Stimulated activated CD4-positive, alpha-beta T cell treated with anti-CD3 and anti-CD28 coated beads, Interleukin-2, amount 100 ng/mL, for 4 hours (primary cell): ENCODE results near the gene PAIP2.
A peak's percentile ranks its signal among the peaks of the same experiment; 100 is the strongest.
"Not testable (repeated sequence)": the region's sequence is repeated elsewhere in the genome, so short reads cannot be mapped to it uniquely, and the experiment has no call there.

ENCODE experiments used
- DNase-seq: peaks from one replicate; pipeline ENCODE4 v3.0.0-alpha.2; 2020; ENCODE audit warnings: low read depth

PAIP2 gene

DNA sequence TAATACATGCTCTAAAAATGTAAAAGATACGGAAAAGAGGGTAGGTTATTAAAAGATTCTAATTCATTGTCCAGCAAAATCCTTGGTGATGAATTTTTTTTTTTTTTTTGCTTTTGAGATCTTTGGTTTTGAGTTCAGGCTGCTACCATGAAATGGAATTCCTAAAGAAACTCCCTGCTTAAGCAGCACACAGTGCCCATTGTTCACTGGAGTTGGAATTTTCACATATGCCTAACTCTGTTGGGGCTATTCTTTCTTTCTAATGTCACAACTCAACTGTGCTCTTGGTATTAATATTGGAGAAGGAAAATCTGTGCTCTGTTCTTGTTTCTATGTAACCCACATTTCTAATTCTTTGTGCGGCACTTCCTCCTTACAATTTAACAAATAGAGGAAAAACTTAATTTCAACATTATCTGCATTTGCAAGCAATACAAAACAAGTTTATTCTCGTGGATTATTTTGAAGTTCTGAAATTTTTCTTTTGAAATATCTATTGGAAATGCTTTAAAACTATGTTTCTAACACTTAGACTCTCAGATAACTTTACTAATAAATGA lies 26.5 kb upstream of the PAIP2 start:
- DNase-seq = no peak

DNA sequence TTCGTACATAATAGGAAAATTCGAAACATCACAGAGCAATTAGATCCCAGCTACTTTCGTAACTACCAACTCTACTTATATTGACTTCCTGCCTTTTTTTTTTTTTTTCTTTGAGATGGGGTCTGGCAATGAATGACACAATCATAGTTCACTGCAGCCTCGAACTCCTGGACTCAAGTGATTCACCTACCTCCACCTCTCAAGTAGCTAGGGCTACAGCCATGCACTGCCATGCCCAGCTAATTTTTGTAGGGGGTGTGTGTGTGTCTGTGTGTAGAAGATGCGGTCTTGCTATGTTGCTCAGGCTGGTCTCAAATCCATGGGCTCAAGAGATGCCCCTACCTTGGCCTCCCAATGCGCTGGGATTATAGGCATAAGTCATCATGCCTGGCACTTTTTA lies 5.8 kb upstream of the PAIP2 start:
- no peak for DNase-seq

DNA sequence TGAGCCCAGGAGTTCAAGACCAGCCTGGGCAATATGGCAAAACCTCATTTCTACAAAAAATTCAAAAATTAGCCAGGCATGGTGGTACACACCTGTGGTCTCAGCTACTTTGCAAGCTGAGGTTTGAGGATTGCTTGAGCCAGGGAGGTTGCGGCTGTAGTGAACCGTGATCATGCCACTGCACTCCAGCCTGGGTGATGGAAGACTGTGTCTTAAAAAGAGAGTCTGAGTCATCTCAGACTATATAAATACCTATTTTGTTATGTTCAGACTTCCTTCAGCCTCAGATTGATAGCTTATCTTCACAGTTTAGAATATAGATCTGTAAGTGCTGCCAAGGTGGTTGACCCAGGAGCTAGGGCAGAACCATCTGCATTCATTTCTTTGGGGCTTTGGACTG lies 1.6 kb upstream of the PAIP2 start:
- DNase-seq = no peak

DNA sequence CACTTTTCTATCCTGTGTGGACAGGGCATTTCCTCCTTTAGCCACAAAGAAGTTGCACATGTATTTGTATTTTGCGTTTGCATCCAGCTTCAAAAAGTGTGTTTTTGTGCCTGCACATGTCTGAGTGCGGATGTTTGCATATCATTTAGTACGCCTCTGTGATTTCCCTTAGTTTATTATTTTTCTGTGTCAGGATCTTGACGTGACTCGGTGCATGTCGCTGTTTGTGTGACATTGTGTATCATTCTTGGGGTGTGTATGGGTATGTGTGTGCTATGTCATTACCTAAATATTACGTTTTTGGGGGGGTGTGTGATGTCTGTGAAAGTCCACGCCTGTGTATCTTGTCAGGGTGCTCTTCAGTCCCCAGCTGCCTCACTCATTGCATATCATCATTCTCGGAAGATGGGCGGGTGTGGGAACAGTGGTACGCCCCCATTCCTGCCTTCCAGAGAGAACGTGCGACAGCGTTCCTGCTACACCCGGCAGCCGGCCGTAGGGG lies 416 bp upstream of the PAIP2 start:
- DNase-seq = no peak

DNA sequence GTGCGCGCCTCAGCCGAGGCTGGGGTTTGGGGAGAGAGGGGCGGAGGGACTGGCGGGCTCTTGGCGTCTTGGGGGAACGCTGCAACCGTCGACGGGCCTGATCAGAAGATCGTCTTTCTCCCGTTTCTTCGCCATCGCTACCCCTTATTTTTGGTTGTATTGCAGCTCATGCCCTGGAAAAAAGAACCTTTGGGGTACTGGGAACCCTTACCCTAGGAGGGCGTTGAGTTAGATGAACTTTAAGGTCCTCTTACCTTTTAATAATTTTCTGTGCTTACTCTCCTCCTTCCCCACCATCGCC lies 719 bp downstream of the PAIP2 start:
- DNase-seq = peak; percentile 74

DNA sequence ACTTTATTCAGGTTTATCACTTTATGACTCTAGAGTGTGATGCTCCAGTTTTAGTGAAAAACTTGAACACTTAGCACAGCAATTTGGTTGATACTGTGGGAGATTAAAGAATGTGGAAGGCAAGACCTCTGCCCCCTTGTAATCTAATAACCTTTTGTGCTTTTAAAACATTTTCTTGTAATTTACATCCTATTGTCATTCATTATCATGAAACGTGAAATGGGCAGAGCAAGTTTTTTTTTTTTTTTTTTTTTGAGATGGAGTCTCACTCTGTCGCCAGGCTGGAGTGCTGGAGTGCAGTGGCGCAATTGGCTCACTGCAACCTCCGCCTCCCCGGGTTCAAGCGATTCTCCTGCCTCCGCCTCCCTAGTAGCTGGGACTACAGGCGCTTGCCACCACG lies 1.8 kb downstream of the PAIP2 start:
- DNase-seq = no peak

DNA sequence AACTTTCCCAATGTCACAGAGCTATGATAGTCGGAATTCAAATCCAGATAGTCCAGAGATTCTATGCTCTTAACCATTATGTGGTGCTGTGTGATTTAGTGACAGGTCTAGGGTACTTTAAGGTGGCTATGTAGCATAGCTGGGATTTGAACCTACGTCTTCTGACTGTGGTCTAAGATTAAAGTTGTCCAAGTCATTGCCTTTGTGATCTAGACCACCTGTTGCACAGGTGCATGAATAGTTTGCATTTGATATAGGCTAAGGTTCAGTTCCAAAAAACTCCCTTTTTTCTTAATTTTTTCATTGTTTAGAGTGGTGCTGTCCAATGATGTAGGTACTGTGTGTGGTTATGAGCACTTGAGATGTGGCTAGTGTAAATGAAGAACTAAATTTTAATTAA lies 2.5 kb downstream of the PAIP2 start:
- DNase-seq = no peak

DNA sequence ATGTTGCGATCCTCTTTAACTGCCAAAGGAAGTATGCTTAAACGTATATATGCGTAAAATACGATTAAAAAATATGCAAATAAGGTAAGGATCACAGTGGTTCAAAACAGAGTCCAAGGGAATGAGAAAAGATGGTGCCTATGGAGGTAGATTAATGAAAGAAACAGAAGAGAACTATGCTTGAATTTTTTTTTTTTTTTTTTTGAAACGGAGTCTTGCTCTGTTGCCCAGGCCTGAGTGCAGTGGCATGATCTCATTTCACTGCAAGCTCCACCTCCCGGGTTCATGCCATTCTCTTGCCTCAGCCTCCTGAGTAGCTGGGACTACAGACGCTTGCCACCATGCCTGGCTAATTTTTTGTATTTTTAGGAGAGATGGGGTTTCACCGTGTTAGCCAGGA lies 3.8 kb downstream of the PAIP2 start:
- not testable (repeated sequence) for DNase-seq

DNA sequence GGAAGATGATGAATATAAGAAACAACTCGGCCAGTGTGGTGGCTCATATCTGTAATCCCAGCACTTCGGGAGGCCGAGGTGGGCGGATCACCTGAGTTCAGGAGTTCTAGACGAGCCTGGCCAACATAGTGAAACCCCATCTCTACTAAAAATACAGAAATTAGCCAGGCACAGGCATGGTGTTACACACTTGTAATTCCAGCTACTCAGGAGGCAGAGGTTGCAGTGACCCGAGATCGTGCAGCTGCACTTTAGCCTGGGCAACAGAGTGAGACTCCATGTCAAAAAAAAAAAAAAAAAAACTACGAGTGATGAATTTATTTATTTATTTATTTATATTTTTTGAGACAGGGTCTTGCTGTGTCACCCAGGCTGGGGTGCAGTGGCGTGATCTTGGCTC lies 6.2 kb downstream of the PAIP2 start:
- not testable (repeated sequence) for DNase-seq

DNA sequence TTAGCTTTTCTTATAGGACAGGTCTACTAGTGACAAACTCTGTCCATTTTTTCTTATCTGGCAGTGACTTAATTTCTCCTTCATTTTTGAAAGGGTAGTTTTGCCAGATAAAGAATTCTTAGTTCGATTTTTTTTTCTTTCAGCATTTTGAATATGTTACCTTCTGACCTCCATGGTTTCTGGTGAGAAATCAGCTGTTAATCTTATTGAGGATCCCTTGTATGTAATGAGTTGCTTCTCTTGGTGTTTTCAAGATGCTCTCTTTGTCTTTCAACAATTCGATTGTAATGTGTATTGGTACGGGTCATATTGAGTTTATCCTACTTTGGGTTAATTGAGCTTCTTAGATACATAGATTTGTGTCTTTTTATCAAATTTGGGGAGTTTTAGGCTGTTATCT lies 12.5 kb downstream of the PAIP2 start:
- no peak for DNase-seq

DNA sequence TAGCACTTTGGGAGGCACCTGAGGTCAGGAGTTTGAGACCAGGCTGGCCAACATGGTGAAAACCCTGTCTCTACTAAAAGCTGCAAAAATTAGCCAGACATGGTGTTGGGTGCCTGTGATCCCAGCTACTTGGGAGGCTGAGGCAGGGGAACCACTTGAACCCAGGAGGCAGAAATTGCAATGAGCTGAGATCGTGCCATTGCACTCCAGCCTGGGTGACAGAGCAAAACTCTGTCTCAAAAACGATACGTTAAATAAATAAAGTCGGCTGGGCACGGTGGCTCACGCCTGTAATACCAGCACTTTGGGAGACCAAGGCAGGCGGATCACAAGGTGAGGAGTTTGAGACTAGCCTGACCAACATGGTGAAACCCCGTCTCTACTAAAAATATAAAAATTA lies 14.2 kb downstream of the PAIP2 start:
- not testable (repeated sequence) for DNase-seq

DNA sequence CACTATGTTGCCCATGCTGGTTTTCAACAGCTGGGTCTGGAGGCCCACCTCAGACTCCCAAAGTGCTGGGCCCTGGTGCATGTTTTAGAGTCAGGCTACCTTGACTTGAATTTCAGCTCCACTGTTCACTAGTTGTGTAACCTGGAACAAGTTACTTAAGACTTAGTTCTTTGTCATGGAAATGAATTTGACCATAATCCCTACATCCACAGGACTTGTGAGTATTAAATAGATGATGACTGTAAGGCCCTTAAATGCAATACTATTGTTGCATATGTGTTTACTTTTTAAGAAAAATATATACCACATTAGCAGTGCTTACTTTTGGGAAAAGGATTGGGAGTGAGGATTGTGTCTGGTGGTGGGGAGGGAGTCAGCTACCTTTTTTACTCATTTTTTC lies 16.4 kb downstream of the PAIP2 start:
- DNase-seq = no peak

DNA sequence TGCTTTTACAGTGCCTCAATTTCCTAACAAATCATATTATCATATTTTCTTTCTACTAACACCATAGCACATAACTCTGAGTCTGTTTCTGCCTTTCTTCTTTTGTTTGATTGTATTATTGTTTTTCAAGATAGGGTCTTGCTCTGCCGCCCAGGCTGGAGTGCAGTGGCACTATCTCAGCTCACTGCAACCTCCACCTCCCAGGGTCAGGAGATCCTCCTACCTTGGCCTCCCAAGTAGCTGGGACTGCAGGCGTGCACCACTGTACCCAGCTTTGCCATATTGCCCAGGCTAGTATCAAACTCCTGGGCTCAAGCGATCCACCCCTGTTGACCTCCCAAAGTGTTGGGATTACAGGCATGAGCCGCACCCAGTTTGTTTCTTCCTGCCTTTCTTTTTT lies 18.7 kb downstream of the PAIP2 start:
- DNase-seq = no peak

DNA sequence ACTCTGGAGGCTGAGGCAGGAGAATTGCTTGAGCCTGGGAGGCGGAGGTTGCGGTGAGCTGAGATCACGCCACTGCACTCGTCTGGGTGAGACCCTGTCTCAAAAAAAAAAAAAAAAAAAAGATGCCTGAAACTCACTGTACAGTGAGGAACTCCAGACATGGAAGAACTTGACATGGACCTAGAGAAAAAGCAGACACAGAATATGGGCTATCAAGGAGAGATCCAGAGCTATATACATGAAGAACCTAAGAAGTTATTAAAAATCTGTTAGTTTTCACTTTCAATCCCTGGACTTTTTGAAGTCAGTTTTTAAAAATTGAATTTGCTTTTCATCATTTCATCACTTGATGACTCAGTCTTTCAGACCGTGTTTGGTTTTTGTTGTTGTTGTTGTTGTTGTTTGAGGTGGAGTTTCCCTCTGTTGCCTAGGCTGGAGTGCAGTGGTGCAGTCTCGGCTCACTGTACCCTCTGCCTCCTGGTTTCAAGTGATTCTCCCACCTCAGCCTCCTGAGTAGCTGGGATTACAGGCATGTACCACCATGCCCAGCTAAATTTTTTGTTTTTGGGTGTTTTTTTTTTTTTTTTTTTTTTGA lies 20.3 kb downstream of the PAIP2 start:
- no peak for DNase-seq

DNA sequence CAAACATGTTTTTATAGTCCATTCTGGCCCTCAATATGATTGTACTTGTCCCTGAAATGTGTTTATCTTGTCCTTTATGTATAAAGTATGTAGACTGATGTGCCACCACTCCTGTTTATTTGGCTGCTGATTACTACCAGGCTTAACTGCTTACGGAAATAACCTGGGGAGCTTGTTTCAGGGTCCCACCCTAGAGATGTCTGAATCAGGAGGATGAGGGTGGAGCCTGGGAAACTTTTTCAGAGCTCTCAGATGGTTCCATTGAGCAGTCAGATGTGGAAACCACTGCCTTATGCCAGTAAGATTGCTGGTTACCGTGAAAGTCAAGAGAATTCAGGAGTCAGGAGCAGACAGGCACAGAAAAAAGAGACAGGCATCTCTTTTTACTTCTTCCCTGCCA lies 22.3 kb downstream of the PAIP2 start:
- no peak for DNase-seq

DNA sequence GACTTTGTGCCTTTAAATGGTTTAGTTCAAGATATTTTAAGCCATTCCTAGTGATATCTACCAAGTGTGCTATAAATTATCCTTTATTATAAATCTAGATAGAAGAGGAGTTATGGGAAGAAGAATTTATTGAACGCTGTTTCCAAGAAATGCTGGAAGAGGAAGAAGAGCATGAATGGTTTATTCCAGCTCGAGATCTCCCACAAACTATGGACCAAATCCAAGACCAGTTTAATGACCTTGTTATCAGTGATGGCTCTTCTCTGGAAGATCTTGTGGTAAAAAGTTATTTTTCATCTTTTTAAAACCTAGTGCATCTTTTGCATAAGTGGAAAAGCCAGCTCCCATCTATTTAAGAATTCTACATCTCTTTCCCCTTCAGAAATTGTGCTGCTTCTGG lies 22.8 kb downstream of the PAIP2 start:
- no peak for DNase-seq

DNA sequence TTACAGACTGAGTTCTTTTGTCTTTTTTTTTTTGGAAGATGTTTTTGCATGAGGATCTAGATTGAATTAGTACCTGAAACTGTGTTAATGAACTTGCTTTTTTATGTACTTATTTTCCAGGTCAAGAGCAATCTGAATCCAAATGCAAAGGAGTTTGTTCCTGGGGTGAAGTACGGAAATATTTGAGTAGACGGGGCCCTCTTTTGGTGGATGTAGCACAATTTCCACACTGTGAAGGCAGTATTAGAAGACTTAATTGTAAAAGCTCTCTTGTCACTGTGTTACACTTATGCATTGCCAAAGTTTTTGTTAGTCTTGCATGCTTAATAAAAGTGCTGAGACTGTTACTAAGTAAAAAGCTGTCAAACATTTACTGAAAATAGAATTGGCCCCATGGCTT lies 27.0 kb downstream of the PAIP2 start:
- no peak for DNase-seq

DNA sequence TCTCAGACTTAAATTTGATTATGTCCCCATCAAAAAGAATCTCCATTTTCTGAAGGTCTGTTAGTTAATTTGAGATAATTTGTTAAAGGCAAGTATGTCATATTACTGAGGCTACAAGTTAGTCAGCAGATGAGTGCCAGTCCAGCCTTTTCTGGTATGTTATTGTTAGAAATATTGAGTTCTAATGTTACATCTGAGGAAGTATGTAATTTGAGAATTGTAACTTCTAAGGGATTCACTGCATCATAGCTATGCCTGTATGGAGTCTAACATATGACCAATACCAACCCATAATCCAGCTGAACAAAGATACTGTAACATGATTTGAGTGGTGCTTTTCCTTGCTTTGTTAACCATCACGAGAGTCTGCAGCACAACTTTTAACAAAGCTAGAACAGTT lies 27.5 kb downstream of the PAIP2 start:
- DNase-seq = no peak

DNA sequence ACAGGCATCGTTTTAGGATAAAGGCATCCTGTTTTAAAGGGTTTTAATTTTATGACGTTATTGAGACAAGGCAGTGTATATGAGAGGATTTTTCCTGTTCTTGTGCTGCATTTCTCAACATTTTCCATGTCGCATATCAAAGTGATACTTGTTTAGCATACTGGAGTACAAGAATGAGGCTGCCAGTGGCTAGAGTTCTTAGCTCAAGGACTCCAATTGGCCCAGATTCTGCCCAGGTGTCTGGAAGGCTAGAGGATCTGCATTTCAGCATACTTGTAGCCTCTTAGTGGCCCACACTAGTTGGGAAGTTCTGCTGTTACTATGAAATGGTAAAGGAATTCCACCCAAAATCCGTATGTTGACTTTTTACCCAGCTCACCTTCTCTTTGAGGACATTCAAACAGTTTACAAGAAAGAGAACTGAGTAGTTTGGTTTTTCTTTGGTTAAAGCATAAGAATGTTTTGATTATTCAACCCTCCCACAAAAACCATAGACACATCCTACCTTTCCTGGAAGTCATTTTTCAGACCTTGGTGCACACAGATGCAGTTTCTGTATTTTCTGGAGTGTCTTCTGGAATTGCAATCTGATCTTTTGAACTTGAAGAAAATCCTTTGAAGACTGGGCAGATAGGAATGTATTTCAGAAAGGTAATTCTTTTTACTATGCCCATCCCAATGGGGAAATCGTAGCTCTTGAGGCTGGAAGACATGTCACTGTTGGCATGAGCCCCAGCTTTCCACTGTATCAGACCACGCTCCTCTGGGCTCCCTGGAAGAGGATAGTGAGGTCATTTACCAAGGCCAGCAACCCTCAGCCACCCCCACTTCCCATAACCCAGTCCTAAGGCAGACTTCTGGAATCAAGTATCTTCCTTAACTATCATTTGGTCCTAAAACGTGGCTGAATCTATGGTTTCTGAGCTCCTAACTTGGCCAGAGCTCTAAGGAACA lies 30.1 kb downstream of the PAIP2 start:
- no peak for DNase-seq

DNA sequence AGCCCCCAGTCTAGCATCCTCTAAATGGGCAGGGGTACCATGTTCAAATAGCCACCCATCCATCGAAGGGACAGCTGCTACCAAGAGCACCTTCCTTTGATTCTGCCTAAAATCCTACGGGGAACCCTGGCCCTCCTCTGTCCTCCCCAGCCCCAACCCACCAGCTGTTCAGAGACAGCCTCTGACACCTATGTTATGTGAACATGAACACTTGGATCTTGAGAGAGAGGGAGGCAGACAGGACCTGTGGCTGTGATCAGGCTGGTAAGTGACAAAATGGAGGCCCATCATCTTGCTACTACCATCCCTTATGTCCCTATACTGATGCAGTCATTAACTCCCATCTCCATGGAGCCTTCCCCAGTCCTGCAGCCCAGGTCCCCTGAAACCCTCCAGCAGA lies 33.3 kb downstream of the PAIP2 start:
- no peak for DNase-seq

DNA sequence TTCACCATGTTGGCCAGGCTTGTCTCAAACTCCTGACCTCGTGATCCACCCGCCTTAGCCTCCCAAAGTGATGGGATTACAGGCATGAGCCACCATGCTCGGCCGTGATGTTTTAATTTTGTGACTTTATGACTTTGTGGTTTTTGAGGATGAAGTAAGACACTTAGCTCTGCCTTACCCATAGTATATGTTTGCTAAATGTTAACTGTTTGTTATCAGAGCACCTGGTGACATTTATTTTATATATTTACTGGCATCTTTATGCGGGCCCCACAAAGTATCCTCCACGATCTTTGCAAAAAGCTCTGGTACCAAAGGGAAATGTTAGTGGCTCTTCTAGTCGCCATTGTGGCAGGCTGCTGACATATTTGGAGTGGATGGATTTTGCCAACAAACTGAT lies 34.7 kb downstream of the PAIP2 start:
- no peak for DNase-seq

DNA sequence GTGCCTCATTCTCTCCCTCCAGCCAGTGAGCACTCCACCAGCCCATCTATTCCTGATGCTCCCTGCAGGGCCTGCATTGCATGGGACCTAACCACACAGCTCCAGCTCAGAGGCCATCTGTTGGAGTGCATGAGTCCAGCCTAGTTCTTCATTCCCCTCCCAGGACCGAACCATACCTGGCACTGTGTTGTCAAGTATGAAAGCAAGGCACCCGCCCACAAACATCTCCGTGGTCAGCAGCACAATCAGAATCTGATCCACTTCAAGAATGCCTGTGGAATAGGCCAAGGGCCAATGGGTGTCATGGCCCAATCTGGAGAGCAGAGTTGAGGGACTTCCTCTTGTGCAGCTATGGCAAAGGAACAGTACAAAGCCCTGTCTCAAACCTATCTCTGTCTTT lies 35.6 kb downstream of the PAIP2 start:
- no peak for DNase-seq

DNA sequence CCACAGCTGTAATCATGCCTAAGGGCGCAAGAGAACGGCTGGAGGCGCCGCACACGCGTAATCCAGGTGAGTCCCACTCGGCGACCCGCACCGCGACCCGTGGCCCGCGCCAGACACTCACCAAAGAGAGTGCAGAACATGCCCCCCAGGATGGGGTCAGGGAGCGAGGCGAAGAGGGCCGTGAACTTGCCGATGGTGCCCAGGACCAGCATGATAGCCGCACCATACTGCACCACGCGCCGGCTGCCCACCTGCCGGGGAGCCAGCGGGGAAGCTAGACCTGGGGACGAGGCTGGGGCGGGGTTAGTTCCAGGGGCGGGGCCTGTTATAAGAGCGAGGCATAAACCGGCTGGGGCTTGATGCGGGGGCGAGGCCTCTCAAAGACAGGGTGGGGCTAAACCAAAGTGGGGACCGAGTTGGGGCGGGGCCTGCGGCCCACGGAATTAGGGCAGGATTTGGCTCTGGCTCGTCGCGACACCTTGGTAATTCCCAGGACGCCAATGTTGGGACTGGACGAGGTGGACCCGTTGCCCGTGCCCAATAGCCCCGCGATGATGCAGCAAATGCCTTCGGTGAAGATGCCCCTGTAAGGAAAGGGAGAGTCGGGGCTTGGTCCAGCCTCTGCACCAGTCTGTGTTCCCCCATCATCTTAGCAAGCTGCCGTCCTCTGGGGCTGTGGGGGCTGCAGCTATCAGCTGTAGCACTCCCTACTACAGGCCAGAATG lies 36.6 kb downstream of the PAIP2 start:
- no peak for DNase-seq
